Pancreas (tissue), 10 donors: Measurements from ENCODE around the gene CTDP1. TPM values are rescaled to one million over a fixed set of nuclear protein-coding genes. Genes with fewer than 3 reads are reported as not detected.

Experiments used
- ATAC-seq, 4 donors: fragments of 200-7000 bp; cut with Tn5 transposase; one replicate each; pipeline versions ENCODE4 v1.8.0 to v1.9.1; 2020; ENCODE audit warnings: mild to moderate bottlenecking in 4 of 4, moderate library complexity in 4 of 4
- DNase-seq, 6 donors: peaks; one replicate each; pipeline ENCODE4 v3.0.0-alpha.2; 2020
- FAIRE-seq: peaks from 2 replicates; lab custom pipeline; 2012; peaks lifted over from hg19 to GRCh38; lab: Jason Lieb, UNC
- H3K27ac ChIP-seq, 4 donors: fragments of 200-600 bp; sonication (generic); 1 replicate in 3 of 4; 2 replicates in 1 of 4; pipeline versions ENCODE4 v1.5.0 to v1.8.0; 2020
- H3K27me3 ChIP-seq, 4 donors: fragments of 200-600 bp; one replicate each; pipeline ENCODE4 v1.8.0; 2021
- H3K36me3 ChIP-seq, 3 donors: fragments of 200-600 bp; sonication (generic) in 1 of 3; one replicate each; pipeline versions ENCODE4 v1.5.0 to v1.8.0; 2020 to 2021
- H3K4me1 ChIP-seq, 3 donors: fragments of 200-600 bp; one replicate each; pipeline ENCODE4 v1.8.0; 2021
- H3K4me3 ChIP-seq, 4 donors: fragments of 200-600 bp; sonication (generic) in 2 of 4; one replicate each; pipeline versions ENCODE4 v1.5.0 to v1.8.0; 2020 to 2021
- H3K9me3 ChIP-seq, 4 donors: fragments of 200-600 bp; one replicate each; pipeline ENCODE4 v1.8.0; 2021
- CTCF ChIP-seq, 4 donors: fragments of 200-600 bp; sonication (generic) in 3 of 4; IDR thresholded peaks; one replicate each; pipeline versions ENCODE4 v1.5.0 to v1.8.0; 2021; ENCODE audit warnings: antibody characterized with exemption in 4 of 4
- WGBS, 2 donors: extraction: QIAGEN DNeasy Blood & Tissue Kit; methylation state at CpG; one replicate each; pipeline ENCODE4 v1.1.7; 2013; 5-methylcytosine and 5-hydroxymethylcytosine counted together
- intact Hi-C, 3 donors: fragments of 100-400 bp; cut with DNase I; formaldehyde crosslinking; loops; one replicate each; pipeline versions ENCODE4 v1.11.1 to v1.14.2; 2022
- polyA plus RNA-seq, 2 donors: library from polyadenylated mRNA; stranded (reverse); fragments of 200-250 nt; gene quantifications; one replicate each; pipeline ENCODE4 v1.2.3, GENCODE V29; 2013
- total RNA-seq, 6 donors: library from RNA; stranded (reverse); fragmentation: NEBNext Ultra II Directional in 4 of 6; extraction: Animal tissue kit (Norgen Biotek cat#: 25700) in 4 of 6; gene quantifications; one replicate each; pipeline versions ENCODE4 v1.2.1 to v1.2.4, GENCODE V29; 2021 to 2023
- donor health status: healthy with polysubstance abuse.
- donor health status: DM: no; HTN: no; CAD: no; lungs with moderate emphysema.
- donor health status: DM: no; HTN: no; CAD: no.
- donor health status: control.
- donor health status: control.
- donor health status: Bipolar disorder and iron deficiency.
- donor health status: DM: yes; HTN: yes; CAD: no.
- donor health status: DM: no; HTN: no; CAD: no.
- donor health status: DM: no; HTN: no; CAD: no.
- donor health status: DM: yes; HTN: yes; CAD: no.

CTDP1 gene
- total and polyA plus RNA-seq, 8 donors = 9.8 to 14.4 (median 10.5) TPM

- no peak overlapping the region for H3K4me3 ChIP-seq
- DNase-seq = peak in 1 of 6 donors; percentile 44
- no peak overlapping the region for H3K27ac ChIP-seq
- H3K27me3 ChIP-seq = peaks cover 0 to 23% (median 9%) of the 10 kb centered on the region in 4 donors
- H3K4me1 ChIP-seq = peaks cover 0 to 2% (median 0%) of the 10 kb centered on the region in 3 donors
- 75 to 77% methylated on average over 12 of the region's 12 CpGs for WGBS, 2 donors
- intact Hi-C loops = no loop called here
- no peaks in the 10 kb centered on the region for H3K36me3 ChIP-seq
- TF ChIP-seq CTCF (IDR thresholded peaks at IDR 0.05) = no peak
- no peaks in the 10 kb centered on the region for H3K9me3 ChIP-seq
- FAIRE-seq = no peak
- no peak for ATAC-seq
These were observed 106.2 kb downstream of the CTDP1 start for GRCh38 chr18:79785831-79786230.

GRCh38 chr18:79786304-79786703 lies 106.7 kb downstream of the CTDP1 start:
- FAIRE-seq (no peak), ATAC-seq (no peak), DNase-seq (peak in 1 of 6 donors; percentile 43)
- TF ChIP-seq CTCF (IDR thresholded peaks at IDR 0.05) = no peak
- WGBS, 2 donors = 77 to 81% methylated on average over 14 of the region's 14 CpGs
- Histone ChIP-seq H3K27ac (no peak overlapping the region), H3K36me3 (no peaks in the 10 kb centered on the region), H3K9me3 (no peaks in the 10 kb centered on the region), H3K4me1 (peaks cover 0 to 6% (median 0%) of the 10 kb centered on the region in 3 donors), H3K27me3 (peaks cover 0 to 23% (median 9%) of the 10 kb centered on the region in 4 donors), H3K4me3 (no peak overlapping the region)
- intact Hi-C loops = no loop called here

GRCh38 chr18:79786786-79787526 lies 107.4 kb downstream of the CTDP1 start:
- DNase-seq (peak in 1 of 6 donors; percentile 25), FAIRE-seq (no peak), ATAC-seq (no peak)
- Histone ChIP-seq H3K36me3 (no peaks in the 10 kb centered on the region), H3K27me3 (peaks cover 0 to 23% (median 9%) of the 10 kb centered on the region in 4 donors), H3K9me3 (no peaks in the 10 kb centered on the region), H3K27ac (no peak overlapping the region), H3K4me1 (peaks cover 0 to 13% (median 0%) of the 10 kb centered on the region in 3 donors), H3K4me3 (no peak overlapping the region)
- no peak for TF ChIP-seq CTCF (IDR thresholded peaks at IDR 0.05)
- intact Hi-C loops = no loop called here
- WGBS, 2 donors = 72 to 78% methylated on average over 22 of the region's 22 CpGs

- no peak for TF ChIP-seq CTCF (IDR thresholded peaks at IDR 0.05)
- ATAC-seq (no peak), FAIRE-seq (no peak), DNase-seq (no peak)
- no peak overlapping the region for H3K27ac ChIP-seq
- H3K4me1 ChIP-seq = peaks cover 0 to 15% (median 0%) of the 10 kb centered on the region in 3 donors
- 77 to 78% methylated on average over 16 of the region's 16 CpGs for WGBS, 2 donors
- H3K27me3 ChIP-seq = peaks cover 0 to 23% (median 9%) of the 10 kb centered on the region in 4 donors
- peak overlapping the region in 1 of 4 donors; percentile 31 for H3K4me3 ChIP-seq
- H3K9me3 ChIP-seq = no peaks in the 10 kb centered on the region
- no peaks in the 10 kb centered on the region for H3K36me3 ChIP-seq
- intact Hi-C loops = no loop called here
These were observed 107.9 kb downstream of the CTDP1 start for GRCh38 chr18:79787527-79787864.
